Small intestine (tissue), 7 donors: Measurements from ENCODE around the gene KRTAP2-1. TPM values are rescaled to one million over a fixed set of nuclear protein-coding genes. Genes with fewer than 3 reads are reported as not detected.
"Not testable (repeated sequence)": the region's sequence is repeated elsewhere in the genome, so short reads cannot be mapped to it uniquely, and the experiment has no call there.

Experiments
- DNase-seq, 2 donors: peaks; one replicate each; pipeline versions ENCODE4 v3.0.0 to v3.0.0-alpha.2; 2013
- FAIRE-seq: peaks from 2 replicates; lab custom pipeline; 2012; peaks lifted over from hg19 to GRCh38; lab: Jason Lieb, UNC
- H3K27ac ChIP-seq, 3 donors: one replicate each; pipeline ENCODE4 v1.5.1; 2013; ENCODE audit warnings: low read length in 2 of 3, mild to moderate bottlenecking in 2 of 3, control low read depth in 1 of 3, inconsistent platforms in 1 of 3, low read depth in 1 of 3, moderate library complexity in 1 of 3
- H3K27me3 ChIP-seq, 3 donors: one replicate each; pipeline ENCODE4 v1.6.1; 2013; ENCODE audit warnings: low read length in 3 of 3, inconsistent platforms in 1 of 3; ENCODE audit not compliant: control insufficient read depth in 3 of 3, insufficient read depth in 3 of 3
- H3K36me3 ChIP-seq, 3 donors: one replicate each; pipeline ENCODE4 v1.6.1; 2013; ENCODE audit warnings: low read length in 3 of 3, inconsistent platforms in 1 of 3, low read depth in 1 of 3, mild to moderate bottlenecking in 1 of 3, moderate library complexity in 1 of 3; ENCODE audit not compliant: control insufficient read depth in 3 of 3, insufficient read depth in 2 of 3
- H3K4me1 ChIP-seq, 3 donors: one replicate each; pipeline ENCODE4 v1.6.1; 2013; ENCODE audit warnings: low read length in 2 of 3, inconsistent platforms in 1 of 3, low read depth in 1 of 3, mild to moderate bottlenecking in 1 of 3, moderate library complexity in 1 of 3; ENCODE audit not compliant: control insufficient read depth in 3 of 3, insufficient read depth in 2 of 3
- H3K4me3 ChIP-seq, 3 donors: one replicate each; pipeline ENCODE4 v1.5.1; 2013; ENCODE audit warnings: low read length in 3 of 3, control low read depth in 1 of 3, inconsistent platforms in 1 of 3, low read depth in 1 of 3, mild to moderate bottlenecking in 1 of 3, moderate library complexity in 1 of 3
- H3K9me3 ChIP-seq, 2 donors: one replicate each; pipeline ENCODE4 v1.6.1; 2013; ENCODE audit warnings: low read depth in 1 of 2, low read length in 1 of 2; ENCODE audit not compliant: control insufficient read depth in 2 of 2, insufficient read depth in 1 of 2
- whole genome bisulfite sequencing, 3 donors: extraction: QIAGEN DNeasy Blood & Tissue Kit; methylation state at CpG; one replicate each; pipeline ENCODE4 v1.1.7; 2013; 5-methylcytosine and 5-hydroxymethylcytosine counted together
- polyA plus RNA-seq, 4 donors: library from polyadenylated mRNA; stranded (reverse) in 3 of 4; unstranded in 1 of 4; fragments of 200-250 nt in 3 of 4; fragments of 120-200 nt in 1 of 4; gene quantifications; one replicate each; pipeline versions ENCODE4 v1.2.1 to v1.2.3, GENCODE V29; 2013
- donor health status: healthy with polysubstance abuse.
- donor health status: control.
- donor health status: control.
- donor health status: Bipolar disorder and iron deficiency.
- donor health status: healthy.

Gene KRTAP2-1
- polyA plus RNA-seq, 4 donors: not detected

GRCh38 chr17:41060052-41060604 lies 13.0 kb upstream of the KRTAP2-1 start, which contains the start of gene KRTAP2-3:
KRTAP2-3 (minus strand) TSS chr17:41060114; CDS start chr17:41060050, 64 bp downstream.
- 61 to 65% (median 62%) methylated on average over 6 of the region's 6 CpGs for WGBS, 3 donors
- Histone ChIP-seq H3K4me1 (no peaks in the 10 kb centered on the region), H3K27me3 (peaks cover 0 to 12% (median 4%) of the 10 kb centered on the region in 3 donors), H3K27ac (no peak within 1 kb of the TSS), H3K4me3 (no peak within 1 kb of the TSS), H3K36me3 (no peaks in the 10 kb centered on the region), H3K9me3 (no peaks in the 10 kb centered on the region)
- FAIRE-seq (no peak), DNase-seq (no peak)

- H3K4me1 ChIP-seq, FAIRE-seq, DNase-seq, H3K9me3 ChIP-seq, H3K27ac ChIP-seq, H3K36me3 ChIP-seq, H3K4me3 ChIP-seq: not testable (repeated sequence)
- 24 to 28% (median 25%) methylated on average over 10 to 12 of the region's 31 CpGs for WGBS, 3 donors
- H3K27me3 ChIP-seq: peaks cover 0 to 12% (median 4%) of the 10 kb centered on the region in 3 donors
Measured at GRCh38 chr17:41059276-41060051, 12.3 kb upstream of the KRTAP2-1 start.

GRCh38 chr17:41058741-41059140 lies 11.6 kb upstream of the KRTAP2-1 start:
- H3K36me3 ChIP-seq: no peaks in the 10 kb centered on the region
- H3K9me3 ChIP-seq: no peaks in the 10 kb centered on the region
- no peaks in the 10 kb centered on the region for H3K4me1 ChIP-seq
- peaks cover 0 to 12% (median 4%) of the 10 kb centered on the region in 3 donors for H3K27me3 ChIP-seq
- 67 to 86% (median 75%) methylated on average over 5 of the region's 5 CpGs for WGBS, 3 donors
- H3K4me3 ChIP-seq: no peak overlapping the region
- H3K27ac ChIP-seq: no peak overlapping the region
- FAIRE-seq (no peak), DNase-seq (no peak)

GRCh38 chr17:41057547-41057946 lies 10.4 kb upstream of the KRTAP2-1 start:
- H3K4me3 ChIP-seq: no peak overlapping the region
- no peak for DNase-seq
- H3K27me3 ChIP-seq: peaks cover 0 to 12% (median 4%) of the 10 kb centered on the region in 3 donors
- 93 to 100% (median 96%) methylated on average over 1 of the region's 1 CpG for WGBS, 3 donors
- no peaks in the 10 kb centered on the region for H3K9me3 ChIP-seq
- no peaks in the 10 kb centered on the region for H3K4me1 ChIP-seq
- no peak overlapping the region for H3K27ac ChIP-seq
- no peak for FAIRE-seq
- no peaks in the 10 kb centered on the region for H3K36me3 ChIP-seq

GRCh38 chr17:41055130-41055529 lies 8.0 kb upstream of the KRTAP2-1 start, which contains the start of gene KRTAP2-2:
KRTAP2-2 (minus strand) TSS chr17:41055230; CDS start chr17:41055211, 19 bp downstream.
- not testable (repeated sequence) for H3K4me3 ChIP-seq, H3K9me3 ChIP-seq, H3K36me3 ChIP-seq, FAIRE-seq, H3K27me3 ChIP-seq, DNase-seq, H3K27ac ChIP-seq, H3K4me1 ChIP-seq
- WGBS, 3 donors: 13 to 43% (median 21%) methylated on average over 1 of the region's 6 CpGs

- H3K27ac ChIP-seq, H3K36me3 ChIP-seq, FAIRE-seq, H3K9me3 ChIP-seq, H3K27me3 ChIP-seq, DNase-seq, H3K4me1 ChIP-seq, H3K4me3 ChIP-seq: not testable (repeated sequence)
- WGBS, 3 donors: 65 to 69% (median 69%) methylated on average over 5 to 9 of the region's 9 CpGs
Measured at GRCh38 chr17:41054556-41054955, 7.4 kb upstream of the KRTAP2-1 start.

GRCh38 chr17:41054025-41054424 lies 6.9 kb upstream of the KRTAP2-1 start:
- Histone ChIP-seq H3K36me3 (no peaks in the 10 kb centered on the region), H3K27me3 (peaks cover 0 to 4% (median 3%) of the 10 kb centered on the region in 3 donors), H3K4me3 (no peak overlapping the region), H3K9me3 (no peaks in the 10 kb centered on the region), H3K4me1 (no peaks in the 10 kb centered on the region), H3K27ac (no peak overlapping the region)
- FAIRE-seq (no peak), DNase-seq (no peak)
- 86 to 89% (median 87%) methylated on average over 4 of the region's 4 CpGs for WGBS, 3 donors

GRCh38 chr17:41052566-41052965 lies 5.5 kb upstream of the KRTAP2-1 start:
- Histone ChIP-seq H3K27me3 (peaks cover 0 to 8% (median 7%) of the 10 kb centered on the region in 3 donors), H3K4me1 (no peaks in the 10 kb centered on the region), H3K36me3 (no peaks in the 10 kb centered on the region), H3K27ac (no peak overlapping the region), H3K9me3 (no peaks in the 10 kb centered on the region), H3K4me3 (no peak overlapping the region)
- no peak for DNase-seq
- no peak for FAIRE-seq
